GM10248 (cell line): ENCODE data around the gene AFG1L.
"Not testable (repeated sequence)": the region's sequence is repeated elsewhere in the genome, so short reads cannot be mapped to it uniquely, and the experiment has no call there.

Experiments used
- CTCF ChIA-PET: fragments of 300-600 bp; sonication (Branson Sonifier 250); formaldehyde crosslinking; extraction: SDS; loops from one replicate; lab custom pipeline; 2021; ENCODE audit warnings: antibody characterized with exemption; lab: Yijun Ruan, JAX
- POLR2A ChIA-PET: fragments of 350-650 bp; sonication (Branson Sonifier 250); formaldehyde crosslinking; extraction: SDS; loops from one replicate; lab custom pipeline; 2020; ENCODE audit warnings: antibody characterized with exemption; lab: Yijun Ruan, JAX
- DNase-seq: peaks from one replicate; pipeline ENCODE4 v3.0.0; 2012; ENCODE audit errors: extremely low spot score
- CTCF ChIP-seq: IDR thresholded peaks from 2 replicates; pipeline ENCODE4 v1.5.1; 2012; ENCODE audit warnings: mild to moderate bottlenecking, low read depth; ENCODE audit errors: extremely low read depth, missing control alignments, control extremely low read depth

AFG1L gene

GRCh38 chr6:108448481-108448880, 153.6 kb downstream of the AFG1L start:
- DNase-seq: no peak
- no peak for TF ChIP-seq CTCF
- POLR2A ChIA-PET: no interaction called here
- CTCF ChIA-PET: no interaction called here

- DNase-seq, POLR2A ChIA-PET: not testable (repeated sequence)
Observed at GRCh38 chr6:108449717-108450116, 154.9 kb downstream of the AFG1L start.

GRCh38 chr6:108451816-108452215, 157.0 kb downstream of the AFG1L start:
- POLR2A ChIA-PET: no interaction called here
- CTCF ChIA-PET: no interaction called here
- no peak for TF ChIP-seq CTCF
- DNase-seq: no peak

More at GRCh38 chr6:108449717-108450116, 154.9 kb downstream of the AFG1L start:
- CTCF ChIA-PET: not testable (repeated sequence)

- DNase-seq: no peak
- CTCF ChIA-PET: interaction anchor here (0.9 kb wide), 2 partner anchors 10 to 22 kb away, joined by 3 read pairs; no protein-coding TSS in a partner anchor
- POLR2A ChIA-PET: no interaction called here
- no peak for TF ChIP-seq CTCF
Observed at GRCh38 chr6:108452711-108453195, 157.9 kb downstream of the AFG1L start.

GRCh38 chr6:108453601-108454185, 158.8 kb downstream of the AFG1L start:
- no peak for TF ChIP-seq CTCF
- ChIA-PET CTCF (interaction anchor here (0.9 to 1.2 kb wide), 3 partner anchors 11 to 23 kb away, joined by 3 read pairs; no protein-coding TSS in a partner anchor), POLR2A (no interaction called here)
- no peak for DNase-seq

GRCh38 chr6:108454356-108454755, 159.5 kb downstream of the AFG1L start:
- ChIA-PET CTCF (interaction anchor here (1.2 kb wide), 1 partner anchor 21 kb away, joined by 3 read pairs; no protein-coding TSS in a partner anchor), POLR2A (no interaction called here)
- DNase-seq: no peak
- no peak for TF ChIP-seq CTCF

- no peak for TF ChIP-seq CTCF
- no peak for DNase-seq
- ChIA-PET POLR2A (no interaction called here), CTCF (no interaction called here)
Observed at GRCh38 chr6:108455688-108456087, 160.8 kb downstream of the AFG1L start.
